Liver (tissue), 3 donors: ENCODE data around the gene ACTN4.

Source experiments
- EGR1 ChIP-seq, 2 donors: IDR thresholded peaks; 2 replicates each; pipeline ENCODE4 v1.6.1; 2016 to 2018; ENCODE audit warnings: antibody characterized with exemption in 2 of 2, low read depth in 2 of 2
- GABPA ChIP-seq, 2 donors: IDR thresholded peaks in 1 of 2; conservative IDR thresholded peaks in 1 of 2; 2 replicates each; pipeline ENCODE4 v1.6.1; 2016; ENCODE audit warnings: antibody characterized with exemption in 2 of 2, mild to moderate bottlenecking in 1 of 2, moderate library complexity in 1 of 2
- JUND ChIP-seq, 2 donors: IDR thresholded peaks; 2 replicates each; pipeline ENCODE4 v1.6.1; 2016; ENCODE audit warnings: antibody characterized with exemption in 2 of 2
- RXRA ChIP-seq, 2 donors: IDR thresholded peaks; 2 replicates each; pipeline ENCODE4 v1.6.1; 2017 to 2018; ENCODE audit warnings: antibody characterized with exemption in 2 of 2, mild to moderate bottlenecking in 1 of 2
- SP1 ChIP-seq: IDR thresholded peaks from 2 replicates; pipeline ENCODE4 v1.6.1; 2018; ENCODE audit warnings: antibody characterized with exemption, mild to moderate bottlenecking
- TAF1 ChIP-seq: conservative IDR thresholded peaks from 2 replicates; pipeline ENCODE4 v1.6.1; 2016; ENCODE audit warnings: antibody characterized with exemption, mild to moderate bottlenecking
- TF ChIP-seq, protein P1 (sequence below): fragments of 150-350 bp; IDR thresholded peaks from 2 replicates; pipeline ENCODE4 v1.5.1; 2017; ENCODE audit warnings: improper control_type of control experiment, low read depth, low read length; ENCODE audit not compliant: missing input control
- TF ChIP-seq, protein P2 (sequence below): IDR thresholded peaks from 2 replicates; pipeline ENCODE4 v1.6.1; 2016; ENCODE audit warnings: antibody characterized with exemption, mild to moderate bottlenecking
- TF ChIP-seq, protein P3 (sequence below): IDR thresholded peaks from 2 replicates; pipeline ENCODE4 v1.6.1; 2016; ENCODE audit warnings: antibody characterized with exemption
- donor health status: healthy.
- donor health status: healthy.

DNA sequence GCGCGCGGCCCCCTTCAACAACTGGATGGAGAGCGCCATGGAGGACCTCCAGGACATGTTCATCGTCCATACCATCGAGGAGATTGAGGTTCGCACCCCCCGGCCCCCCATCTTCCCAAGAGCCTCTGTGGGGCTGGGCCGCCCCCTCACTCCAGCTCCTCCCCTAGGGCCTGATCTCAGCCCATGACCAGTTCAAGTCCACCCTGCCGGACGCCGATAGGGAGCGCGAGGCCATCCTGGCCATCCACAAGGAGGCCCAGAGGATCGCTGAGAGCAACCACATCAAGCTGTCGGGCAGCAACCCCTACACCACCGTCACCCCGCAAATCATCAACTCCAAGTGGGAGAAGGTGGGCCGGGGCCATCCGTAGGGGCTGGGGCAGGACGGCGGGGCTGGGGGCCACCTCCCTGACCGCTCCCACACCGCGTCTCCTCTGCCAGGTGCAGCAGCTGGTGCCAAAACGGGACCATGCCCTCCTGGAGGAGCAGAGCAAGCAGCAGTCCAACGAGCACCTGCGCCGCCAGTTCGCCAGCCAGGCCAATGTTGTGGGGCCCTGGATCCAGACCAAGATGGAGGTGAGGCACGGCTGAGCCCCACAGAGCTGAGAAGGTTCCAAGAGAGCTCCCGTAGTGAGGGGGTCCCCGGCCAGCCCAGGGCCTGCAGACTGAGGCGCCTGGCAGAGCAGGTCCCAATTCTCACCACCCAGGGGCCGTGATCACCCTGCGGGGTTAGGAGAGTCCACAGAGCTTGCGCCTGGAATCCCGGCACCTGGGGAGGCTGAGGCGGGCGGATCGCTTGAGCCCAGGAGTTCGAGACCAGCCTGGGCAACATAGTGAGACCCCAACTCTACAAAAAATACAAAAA lies 76.8 kb downstream of the ACTN4 start:
- TF ChIP-seq JUND (IDR thresholded peaks at IDR 0.05) (no peak), GABPA (IDR thresholded peaks at IDR 0.05 in 1 of 2, conservative IDR thresholded peaks at IDR 0.05 in 1 of 2) (no peak), SP1 (no peak), EGR1 (IDR thresholded peaks at IDR 0.05; ENCODE audit: low read depth in 2 of 2) (no peak), TAF1 (no peak), RXRA (IDR thresholded peaks at IDR 0.05) (no peak)
- TF ChIP-seq, protein P1, sequence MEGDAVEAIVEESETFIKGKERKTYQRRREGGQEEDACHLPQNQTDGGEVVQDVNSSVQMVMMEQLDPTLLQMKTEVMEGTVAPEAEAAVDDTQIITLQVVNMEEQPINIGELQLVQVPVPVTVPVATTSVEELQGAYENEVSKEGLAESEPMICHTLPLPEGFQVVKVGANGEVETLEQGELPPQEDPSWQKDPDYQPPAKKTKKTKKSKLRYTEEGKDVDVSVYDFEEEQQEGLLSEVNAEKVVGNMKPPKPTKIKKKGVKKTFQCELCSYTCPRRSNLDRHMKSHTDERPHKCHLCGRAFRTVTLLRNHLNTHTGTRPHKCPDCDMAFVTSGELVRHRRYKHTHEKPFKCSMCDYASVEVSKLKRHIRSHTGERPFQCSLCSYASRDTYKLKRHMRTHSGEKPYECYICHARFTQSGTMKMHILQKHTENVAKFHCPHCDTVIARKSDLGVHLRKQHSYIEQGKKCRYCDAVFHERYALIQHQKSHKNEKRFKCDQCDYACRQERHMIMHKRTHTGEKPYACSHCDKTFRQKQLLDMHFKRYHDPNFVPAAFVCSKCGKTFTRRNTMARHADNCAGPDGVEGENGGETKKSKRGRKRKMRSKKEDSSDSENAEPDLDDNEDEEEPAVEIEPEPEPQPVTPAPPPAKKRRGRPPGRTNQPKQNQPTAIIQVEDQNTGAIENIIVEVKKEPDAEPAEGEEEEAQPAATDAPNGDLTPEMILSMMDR, result no peak
- TF ChIP-seq, protein P2, sequence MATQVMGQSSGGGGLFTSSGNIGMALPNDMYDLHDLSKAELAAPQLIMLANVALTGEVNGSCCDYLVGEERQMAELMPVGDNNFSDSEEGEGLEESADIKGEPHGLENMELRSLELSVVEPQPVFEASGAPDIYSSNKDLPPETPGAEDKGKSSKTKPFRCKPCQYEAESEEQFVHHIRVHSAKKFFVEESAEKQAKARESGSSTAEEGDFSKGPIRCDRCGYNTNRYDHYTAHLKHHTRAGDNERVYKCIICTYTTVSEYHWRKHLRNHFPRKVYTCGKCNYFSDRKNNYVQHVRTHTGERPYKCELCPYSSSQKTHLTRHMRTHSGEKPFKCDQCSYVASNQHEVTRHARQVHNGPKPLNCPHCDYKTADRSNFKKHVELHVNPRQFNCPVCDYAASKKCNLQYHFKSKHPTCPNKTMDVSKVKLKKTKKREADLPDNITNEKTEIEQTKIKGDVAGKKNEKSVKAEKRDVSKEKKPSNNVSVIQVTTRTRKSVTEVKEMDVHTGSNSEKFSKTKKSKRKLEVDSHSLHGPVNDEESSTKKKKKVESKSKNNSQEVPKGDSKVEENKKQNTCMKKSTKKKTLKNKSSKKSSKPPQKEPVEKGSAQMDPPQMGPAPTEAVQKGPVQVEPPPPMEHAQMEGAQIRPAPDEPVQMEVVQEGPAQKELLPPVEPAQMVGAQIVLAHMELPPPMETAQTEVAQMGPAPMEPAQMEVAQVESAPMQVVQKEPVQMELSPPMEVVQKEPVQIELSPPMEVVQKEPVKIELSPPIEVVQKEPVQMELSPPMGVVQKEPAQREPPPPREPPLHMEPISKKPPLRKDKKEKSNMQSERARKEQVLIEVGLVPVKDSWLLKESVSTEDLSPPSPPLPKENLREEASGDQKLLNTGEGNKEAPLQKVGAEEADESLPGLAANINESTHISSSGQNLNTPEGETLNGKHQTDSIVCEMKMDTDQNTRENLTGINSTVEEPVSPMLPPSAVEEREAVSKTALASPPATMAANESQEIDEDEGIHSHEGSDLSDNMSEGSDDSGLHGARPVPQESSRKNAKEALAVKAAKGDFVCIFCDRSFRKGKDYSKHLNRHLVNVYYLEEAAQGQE, result no peak
- TF ChIP-seq, protein P3, sequence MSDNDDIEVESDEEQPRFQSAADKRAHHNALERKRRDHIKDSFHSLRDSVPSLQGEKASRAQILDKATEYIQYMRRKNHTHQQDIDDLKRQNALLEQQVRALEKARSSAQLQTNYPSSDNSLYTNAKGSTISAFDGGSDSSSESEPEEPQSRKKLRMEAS, result no peak
